SHP77 (cell line): Measurements from ENCODE around the gene NES.

Experiments used
- DNase-seq, 2 experiments: peaks; one replicate each; lab custom pipeline; 2025; lab: John Stamatoyannopoulos, UW

Gene NES, protein sequence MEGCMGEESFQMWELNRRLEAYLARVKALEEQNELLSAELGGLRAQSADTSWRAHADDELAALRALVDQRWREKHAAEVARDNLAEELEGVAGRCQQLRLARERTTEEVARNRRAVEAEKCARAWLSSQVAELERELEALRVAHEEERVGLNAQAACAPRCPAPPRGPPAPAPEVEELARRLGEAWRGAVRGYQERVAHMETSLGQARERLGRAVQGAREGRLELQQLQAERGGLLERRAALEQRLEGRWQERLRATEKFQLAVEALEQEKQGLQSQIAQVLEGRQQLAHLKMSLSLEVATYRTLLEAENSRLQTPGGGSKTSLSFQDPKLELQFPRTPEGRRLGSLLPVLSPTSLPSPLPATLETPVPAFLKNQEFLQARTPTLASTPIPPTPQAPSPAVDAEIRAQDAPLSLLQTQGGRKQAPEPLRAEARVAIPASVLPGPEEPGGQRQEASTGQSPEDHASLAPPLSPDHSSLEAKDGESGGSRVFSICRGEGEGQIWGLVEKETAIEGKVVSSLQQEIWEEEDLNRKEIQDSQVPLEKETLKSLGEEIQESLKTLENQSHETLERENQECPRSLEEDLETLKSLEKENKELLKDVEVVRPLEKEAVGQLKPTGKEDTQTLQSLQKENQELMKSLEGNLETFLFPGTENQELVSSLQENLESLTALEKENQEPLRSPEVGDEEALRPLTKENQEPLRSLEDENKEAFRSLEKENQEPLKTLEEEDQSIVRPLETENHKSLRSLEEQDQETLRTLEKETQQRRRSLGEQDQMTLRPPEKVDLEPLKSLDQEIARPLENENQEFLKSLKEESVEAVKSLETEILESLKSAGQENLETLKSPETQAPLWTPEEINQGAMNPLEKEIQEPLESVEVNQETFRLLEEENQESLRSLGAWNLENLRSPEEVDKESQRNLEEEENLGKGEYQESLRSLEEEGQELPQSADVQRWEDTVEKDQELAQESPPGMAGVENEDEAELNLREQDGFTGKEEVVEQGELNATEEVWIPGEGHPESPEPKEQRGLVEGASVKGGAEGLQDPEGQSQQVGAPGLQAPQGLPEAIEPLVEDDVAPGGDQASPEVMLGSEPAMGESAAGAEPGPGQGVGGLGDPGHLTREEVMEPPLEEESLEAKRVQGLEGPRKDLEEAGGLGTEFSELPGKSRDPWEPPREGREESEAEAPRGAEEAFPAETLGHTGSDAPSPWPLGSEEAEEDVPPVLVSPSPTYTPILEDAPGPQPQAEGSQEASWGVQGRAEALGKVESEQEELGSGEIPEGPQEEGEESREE (N-terminal part only)

GRCh38 chr1:156676820-156677615, at the start of gene NES:
TSS of gene NES (minus strand) at chr1:156677407. CDS start at chr1:156677264, 143 bp downstream.
- peak; percentile 62 to 66 for DNase-seq

GRCh38 chr1:156726549-156727226, 49.5 kb upstream of the NES start:
- DNase-seq = peak; percentile 86 to 87

DNA sequence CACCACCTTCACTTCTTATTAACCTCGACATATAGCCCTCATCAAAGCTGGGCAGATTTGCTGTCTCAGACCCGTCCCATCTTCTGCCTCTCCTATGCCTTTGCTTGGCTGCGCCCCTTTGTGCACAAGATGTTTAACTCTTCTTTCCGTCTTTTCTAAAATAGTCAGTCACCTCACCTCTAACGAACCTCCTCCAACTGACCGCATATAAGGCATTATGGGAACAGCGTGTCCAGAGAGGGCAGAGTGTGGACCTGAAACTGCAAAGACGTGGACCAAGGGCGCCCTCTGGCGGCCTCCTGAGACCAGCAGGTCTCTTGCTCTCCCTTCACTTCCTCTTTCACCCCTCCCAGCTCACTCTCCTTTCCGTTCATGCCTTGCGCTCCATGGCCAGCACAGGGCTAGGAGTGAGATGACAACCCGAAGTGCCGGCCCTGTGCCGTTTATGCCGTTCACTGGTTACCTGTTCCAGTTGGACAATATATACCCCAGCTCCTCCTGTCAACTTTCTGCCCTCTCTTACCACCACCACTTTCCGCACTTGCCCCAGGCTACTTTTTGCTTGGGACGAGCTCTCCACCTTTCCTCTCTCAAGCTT, 48.6 kb upstream of the NES start:
- peak; percentile 94 to 96 for DNase-seq

GRCh38 chr1:156721535-156721934, 44.3 kb upstream of the NES start:
- DNase-seq = no peak

- DNase-seq = no peak
Observed at GRCh38 chr1:156721131-156721530, 43.9 kb upstream of the NES start.

DNA sequence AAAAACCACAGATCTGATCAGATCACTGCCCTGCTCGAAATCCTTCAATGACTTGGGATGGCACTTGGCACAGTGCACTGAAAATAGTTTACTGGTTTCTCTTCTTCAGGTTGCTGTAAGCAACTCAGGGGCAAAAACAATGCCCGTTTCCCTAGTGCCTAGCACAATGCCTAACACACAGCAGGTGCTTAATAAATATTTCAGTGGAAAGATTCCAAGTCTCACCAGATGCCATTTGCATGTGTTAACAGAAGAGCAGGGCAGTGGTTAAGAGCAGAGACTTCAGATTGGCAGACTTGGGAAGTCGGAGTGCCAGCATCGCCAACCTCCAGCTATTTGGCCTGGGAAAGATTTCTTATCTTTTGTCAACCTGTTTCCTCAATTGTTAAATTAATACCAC, 40.1 kb upstream of the NES start:
- no peak for DNase-seq

DNA sequence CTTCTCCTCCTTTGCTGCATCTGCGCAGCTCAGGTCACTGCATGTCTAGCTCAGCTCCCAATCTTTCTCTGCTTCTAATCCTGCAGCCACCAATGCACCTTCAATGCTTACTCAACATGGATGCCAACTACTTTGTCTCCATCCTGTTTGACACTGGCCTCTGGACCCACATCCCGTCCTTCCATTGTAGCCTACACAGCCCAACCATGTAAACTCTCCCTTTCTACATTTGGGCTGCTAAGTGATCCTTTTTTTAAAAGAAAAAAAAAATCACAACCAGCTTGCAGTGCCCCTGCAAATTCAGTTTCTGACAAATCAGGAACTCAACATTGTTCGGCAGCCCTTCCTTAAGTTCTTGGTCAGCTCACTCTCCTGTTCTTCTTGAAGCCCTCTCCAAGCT, 37.6 kb upstream of the NES start:
- DNase-seq = no peak

DNA sequence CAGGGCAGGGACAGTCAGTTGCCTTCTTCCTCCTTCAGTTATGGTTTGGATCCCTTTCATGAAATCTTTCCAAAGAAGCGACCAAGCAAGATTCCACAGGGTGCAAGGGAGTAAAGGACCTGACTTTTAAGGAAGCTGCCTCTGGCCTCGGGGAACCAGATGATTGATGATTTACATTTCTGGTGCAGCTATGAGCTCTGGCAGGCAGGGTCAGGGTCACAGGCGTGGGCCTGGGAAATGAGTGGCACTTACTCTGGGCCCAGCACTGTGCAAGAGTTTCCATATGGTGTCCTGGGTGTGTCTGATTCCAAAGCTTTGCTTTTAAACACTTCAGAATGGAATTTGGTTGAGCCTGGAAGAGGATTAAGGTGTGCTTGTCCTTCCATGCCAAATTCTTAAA, 35.4 kb upstream of the NES start:
- no peak for DNase-seq

- no peak for DNase-seq
Observed at GRCh38 chr1:156711011-156711817, 34.0 kb upstream of the NES start.

GRCh38 chr1:156709757-156710489, 32.7 kb upstream of the NES start:
- peak; percentile 80 to 93 for DNase-seq

- DNase-seq = no peak
Observed at GRCh38 chr1:156709031-156709430, 31.8 kb upstream of the NES start.

GRCh38 chr1:156708218-156708661, 31.0 kb upstream of the NES start:
- no peak for DNase-seq

DNA sequence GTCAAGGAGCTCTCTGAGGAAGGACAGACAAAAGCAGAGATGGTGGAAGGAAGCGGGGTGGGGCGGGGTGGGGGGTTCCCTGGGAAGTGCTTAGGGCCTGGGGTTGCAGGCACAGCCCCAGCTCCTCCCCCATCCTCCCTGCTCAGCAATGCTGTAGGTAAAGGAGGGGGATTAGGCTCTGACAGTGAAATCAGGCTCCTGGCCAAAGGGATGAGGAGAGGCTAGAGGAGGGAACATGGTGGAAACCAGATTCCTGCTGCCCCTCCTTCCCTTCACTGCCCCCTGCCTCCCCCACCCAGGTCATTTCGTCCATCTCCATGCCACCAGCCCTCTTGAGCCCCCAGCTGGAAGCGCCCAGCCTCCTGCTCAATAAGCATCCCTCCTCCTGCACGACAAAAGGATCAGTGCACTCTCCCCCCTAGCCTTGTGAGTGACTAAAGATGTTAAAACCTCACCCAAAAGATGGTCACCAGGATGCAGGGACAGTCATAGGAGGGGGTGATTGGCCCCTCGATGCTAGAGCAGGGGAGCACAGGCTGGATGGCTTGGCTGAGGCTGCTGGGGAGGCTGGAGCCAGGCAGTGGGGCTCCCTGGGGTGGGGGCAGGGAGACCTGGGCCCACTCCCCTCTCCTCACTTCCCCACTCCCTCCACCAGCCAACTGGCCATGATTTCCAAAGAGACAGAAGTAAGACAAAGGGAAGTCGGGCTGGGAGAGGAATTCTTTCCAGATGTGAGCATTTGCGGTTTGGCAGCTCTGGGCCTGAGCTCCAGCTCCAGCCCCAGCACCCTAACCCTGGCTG, 30.4 kb upstream of the NES start:
- DNase-seq = no peak

- DNase-seq = no peak
Observed at GRCh38 chr1:156706657-156707416, 29.6 kb upstream of the NES start.

- DNase-seq = peak; percentile 30 to 50
Observed at GRCh38 chr1:156705918-156706656, 28.9 kb upstream of the NES start.

GRCh38 chr1:156705321-156705917, 28.2 kb upstream of the NES start, which contains the start of gene CRABP2:
TSS of gene CRABP2 (minus strand) at chr1:156705583. CDS start at chr1:156705446, 137 bp downstream.
- no peak for DNase-seq
